MV-4-11 (cell line): ENCODE data around the gene SVIP.

Experiments used
- DNase-seq: peaks from one replicate; lab custom pipeline; 2025; lab: John Stamatoyannopoulos, UW

The SVIP gene

DNA sequence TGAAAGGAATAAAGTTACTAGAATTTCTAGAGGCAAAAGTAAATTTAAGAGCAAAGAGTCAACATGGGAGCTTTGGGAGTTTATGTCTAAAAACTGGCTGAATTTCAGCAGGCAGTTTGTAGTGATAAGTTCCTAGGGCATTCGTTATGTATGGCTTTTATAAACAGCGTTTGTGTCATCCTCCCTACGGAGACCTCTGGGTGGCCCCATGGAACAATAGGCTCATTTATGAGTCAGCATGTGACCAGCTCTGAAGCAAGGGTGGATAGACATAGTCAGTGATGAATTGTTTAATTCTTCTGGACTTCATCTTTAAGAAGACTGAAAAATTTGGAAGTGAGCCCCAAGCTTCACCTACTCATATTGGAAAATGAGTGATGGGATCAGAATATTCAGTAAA lies 37.1 kb downstream of the SVIP start:
- peak; percentile 32 for DNase-seq

GRCh38 chr11:22787551-22788162 lies 41.9 kb downstream of the SVIP start:
- peak; percentile 14 for DNase-seq

DNA sequence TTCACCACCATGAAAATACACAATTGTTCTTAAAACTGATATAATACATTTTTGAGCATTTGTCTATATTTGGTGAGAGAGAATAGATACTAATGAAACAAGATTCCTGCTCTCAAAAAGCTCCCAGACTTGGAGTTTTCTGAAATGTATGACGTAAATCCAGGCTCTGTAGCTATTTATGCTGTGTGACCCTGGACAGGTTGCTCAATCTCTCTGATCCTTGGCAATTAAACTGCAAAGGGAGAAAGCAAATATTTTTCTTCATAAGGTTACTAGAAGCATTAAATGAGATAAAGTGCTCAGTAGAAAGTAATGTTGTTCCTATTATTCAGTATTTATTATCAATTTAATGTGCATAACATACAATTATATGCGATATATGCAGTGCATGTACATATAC lies 42.5 kb downstream of the SVIP start:
- no peak for DNase-seq

GRCh38 chr11:22786475-22786874 lies 43.1 kb downstream of the SVIP start:
- no peak for DNase-seq

- DNase-seq: no peak
Observed at GRCh38 chr11:22785251-22785650, 44.4 kb downstream of the SVIP start.

- no peak for DNase-seq
Observed at GRCh38 chr11:22780952-22781593, 48.5 kb downstream of the SVIP start.

DNA sequence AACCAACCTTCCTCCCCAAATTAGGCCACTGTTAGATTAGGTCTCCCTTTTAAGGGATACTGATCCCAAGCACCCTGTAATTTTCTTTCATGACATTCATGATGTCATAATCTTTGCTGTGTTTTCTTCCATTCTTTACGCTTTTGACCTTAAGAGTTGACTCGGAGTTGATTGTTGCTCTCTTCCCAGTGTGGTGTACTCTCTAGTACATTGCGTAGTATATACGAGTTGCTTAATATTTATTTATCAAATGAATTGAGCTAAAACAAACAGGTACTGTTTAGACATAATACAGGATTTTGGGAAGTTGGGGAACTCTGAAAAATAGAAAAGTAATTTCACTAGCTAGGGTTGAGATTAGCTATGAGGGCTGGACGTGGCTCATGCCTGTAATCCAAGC lies 49.8 kb downstream of the SVIP start:
- no peak for DNase-seq

- no peak for DNase-seq
Observed at GRCh38 chr11:22778642-22779041, 51.0 kb downstream of the SVIP start.

DNA sequence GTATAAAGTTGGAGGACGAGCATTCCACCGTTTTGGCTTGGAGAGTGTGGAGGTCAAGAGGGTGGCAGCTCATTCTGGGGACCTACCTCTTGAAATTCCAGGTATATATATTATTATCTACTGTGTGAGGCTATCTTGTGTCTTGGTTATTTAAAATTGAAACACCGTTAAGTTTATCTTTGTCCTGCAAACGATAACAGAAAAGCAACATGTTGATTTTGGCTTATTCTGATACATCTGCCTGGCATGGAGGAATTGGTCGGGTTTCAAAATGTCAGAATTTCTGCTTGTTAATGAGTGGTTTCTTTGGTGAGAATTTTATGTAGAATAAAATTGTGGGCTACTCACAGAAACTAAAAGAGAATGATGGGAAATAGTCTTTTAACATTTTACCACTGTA lies 54.4 kb downstream of the SVIP start:
- no peak for DNase-seq

DNA sequence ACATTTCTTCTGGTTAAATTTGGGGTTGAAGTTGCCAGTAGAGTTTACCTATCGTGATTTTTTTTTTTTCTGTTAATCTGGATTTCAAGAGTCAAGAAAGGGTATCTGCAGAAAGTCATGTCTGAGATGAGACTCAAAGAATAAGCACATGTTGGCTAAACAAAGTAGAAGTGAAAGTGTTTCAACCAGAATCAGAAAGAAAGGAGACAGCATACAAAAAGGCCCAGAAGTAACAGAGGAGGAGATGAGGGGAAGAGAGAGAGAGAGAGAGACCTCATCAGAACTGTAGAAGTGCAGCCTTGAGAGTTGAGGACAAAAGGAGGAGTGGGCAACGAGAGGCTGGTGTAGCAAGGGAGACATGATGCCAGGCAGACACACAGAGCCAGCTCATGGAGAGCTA lies 54.9 kb downstream of the SVIP start:
- no peak for DNase-seq

GRCh38 chr11:22769081-22769480 lies 60.5 kb downstream of the SVIP start:
- no peak for DNase-seq
